Stimulated activated naive B cell treated with anti-CD40 and anti-IgM and Interleukin-4, amounts not matched to agents 10 μg/mL and 1 μg/mL and 100 μg/mL, for 72 hours (primary cell): ENCODE measurements around the gene ARHGEF10L.

Source experiments
- ATAC-seq, 2 donors: fragments of 150-1000 bp; cut with Tn5 transposase; replicated peaks; 2 replicates each; pipeline ENCODE4 v1.10.0; 2021; ENCODE audit warnings: moderate library complexity in 1 of 2
- DNase-seq: peaks from one replicate; pipeline ENCODE4 v3.0.0; 2021
- H3K27ac Mint-ChIP-seq: one replicate; pipeline ENCODE4 v1.8.0; 2022; ENCODE audit warnings: mild to moderate bottlenecking, mixed read lengths
- H3K27me3 Mint-ChIP-seq, 2 donors: one replicate each; pipeline ENCODE4 v1.8.0; 2022; ENCODE audit warnings: mixed read lengths in 2 of 2
- H3K36me3 Mint-ChIP-seq, 2 donors: one replicate each; pipeline ENCODE4 v1.8.0; 2022; ENCODE audit warnings: mixed read lengths in 2 of 2, mild to moderate bottlenecking in 1 of 2
- H3K4me1 Mint-ChIP-seq, 2 donors: one replicate each; pipeline ENCODE4 v1.8.0; 2022; ENCODE audit warnings: mixed read lengths in 2 of 2, mild to moderate bottlenecking in 1 of 2
- H3K4me3 Mint-ChIP-seq, 2 donors: one replicate each; pipeline ENCODE4 v1.8.0; 2022; ENCODE audit warnings: mild to moderate bottlenecking in 2 of 2, mixed read lengths in 2 of 2, moderate library complexity in 1 of 2
- H3K9me3 Mint-ChIP-seq, 2 donors: one replicate each; pipeline ENCODE4 v1.8.0; 2022; ENCODE audit warnings: mixed read lengths in 2 of 2, mild to moderate bottlenecking in 1 of 2

The ARHGEF10L gene

DNA sequence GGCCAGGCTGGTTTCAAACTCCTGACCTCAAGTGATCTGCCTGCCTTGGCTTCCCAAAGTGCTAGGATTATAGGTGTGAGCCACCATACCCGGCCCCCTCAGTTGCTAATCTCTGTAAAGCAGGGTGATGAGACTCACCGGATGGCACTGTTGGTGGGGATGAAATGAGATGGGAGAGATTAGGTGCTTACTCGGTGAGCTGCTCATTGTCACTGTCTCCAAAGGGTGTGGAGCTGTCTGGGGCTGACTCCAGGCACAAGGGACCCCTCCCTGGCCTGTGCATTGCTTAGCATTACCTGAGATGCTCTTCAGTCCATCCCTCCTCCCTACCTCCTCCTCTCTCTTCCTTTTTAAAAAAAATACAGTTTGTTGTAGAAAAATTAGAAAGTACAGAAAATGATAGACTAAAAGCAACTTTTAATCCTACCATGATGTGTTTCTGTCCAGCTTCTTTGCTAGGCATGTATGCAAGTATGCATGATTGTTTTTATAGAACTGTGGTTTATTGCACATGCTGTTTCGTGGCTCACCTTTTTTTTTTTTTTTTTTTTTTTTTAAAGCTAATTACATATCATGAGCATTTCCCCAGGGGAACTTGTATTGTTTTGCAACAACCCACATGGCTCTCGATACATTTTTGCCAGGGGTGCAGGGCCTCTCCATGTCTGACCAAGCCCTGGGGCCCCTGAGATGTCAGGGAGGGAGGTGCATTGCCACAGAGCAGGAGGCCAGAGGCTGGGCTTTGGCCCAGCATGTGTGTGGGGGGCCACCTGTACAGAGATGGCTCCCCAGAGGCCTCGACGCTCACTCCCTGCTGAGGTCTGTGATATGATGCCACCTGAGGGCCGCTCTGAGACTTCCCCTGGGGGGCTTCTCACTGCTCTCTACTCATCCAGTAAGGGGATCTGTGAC, 55.4 kb downstream of the ARHGEF10L start:
- ATAC-seq (no peak), DNase-seq (no peak)
- no peaks in the 10 kb centered on the region for H3K9me3 Mint-ChIP-seq
- H3K4me3 Mint-ChIP-seq, result no peak overlapping the region
- no peaks in the 10 kb centered on the region for H3K4me1 Mint-ChIP-seq
- H3K27ac Mint-ChIP-seq, result no peak overlapping the region
- no peaks in the 10 kb centered on the region for H3K36me3 Mint-ChIP-seq
- no peaks in the 10 kb centered on the region for H3K27me3 Mint-ChIP-seq

DNA sequence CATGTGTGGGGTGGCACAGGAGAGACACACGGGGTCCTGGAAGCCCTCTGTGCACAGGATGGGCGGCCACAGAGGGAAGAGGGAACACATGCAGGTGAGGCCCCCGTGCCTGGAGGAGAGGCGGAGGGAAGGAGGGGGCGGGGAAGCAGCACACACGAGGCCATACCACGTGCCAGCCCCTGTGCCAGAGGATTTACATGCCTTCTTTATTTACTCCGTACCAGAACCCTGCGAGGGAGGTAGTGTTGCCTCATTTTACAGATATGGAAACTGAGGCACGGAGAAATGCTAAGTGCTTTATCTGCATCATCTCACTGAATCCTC, 56.1 kb downstream of the ARHGEF10L start:
- Mint-ChIP-seq H3K9me3 (no peaks in the 10 kb centered on the region), H3K36me3 (no peaks in the 10 kb centered on the region), H3K27me3 (no peaks in the 10 kb centered on the region), H3K4me3 (no peak overlapping the region), H3K27ac (no peak overlapping the region), H3K4me1 (no peaks in the 10 kb centered on the region)
- ATAC-seq (no peak), DNase-seq (no peak)

DNA sequence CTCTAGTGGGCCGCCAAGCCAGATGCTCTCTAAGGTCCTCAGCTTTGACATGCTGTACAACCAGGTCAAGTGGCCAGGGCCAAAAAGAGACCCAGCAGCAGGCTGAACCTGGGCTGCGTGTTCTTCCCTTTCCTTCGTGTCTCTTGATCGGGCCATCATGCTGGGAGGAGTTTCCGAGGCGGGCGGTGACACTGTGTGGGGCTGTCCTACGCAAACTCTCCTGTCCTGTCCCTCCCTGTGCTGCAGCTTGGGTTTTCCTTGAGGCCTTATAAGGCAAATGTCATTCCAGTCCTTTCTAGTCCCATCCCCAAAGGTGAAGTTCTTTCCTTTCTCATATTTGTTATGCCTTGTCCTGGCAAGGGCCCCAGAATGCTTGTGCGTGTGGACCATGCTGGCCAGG, 56.7 kb downstream of the ARHGEF10L start:
- ATAC-seq, result no peak
- Mint-ChIP-seq H3K27ac (no peak overlapping the region), H3K4me1 (no peaks in the 10 kb centered on the region), H3K4me3 (no peak overlapping the region), H3K27me3 (peaks cover 0 to 2% of the 10 kb centered on the region in 2 donors), H3K36me3 (no peaks in the 10 kb centered on the region), H3K9me3 (no peaks in the 10 kb centered on the region)
- no peak for DNase-seq

DNA sequence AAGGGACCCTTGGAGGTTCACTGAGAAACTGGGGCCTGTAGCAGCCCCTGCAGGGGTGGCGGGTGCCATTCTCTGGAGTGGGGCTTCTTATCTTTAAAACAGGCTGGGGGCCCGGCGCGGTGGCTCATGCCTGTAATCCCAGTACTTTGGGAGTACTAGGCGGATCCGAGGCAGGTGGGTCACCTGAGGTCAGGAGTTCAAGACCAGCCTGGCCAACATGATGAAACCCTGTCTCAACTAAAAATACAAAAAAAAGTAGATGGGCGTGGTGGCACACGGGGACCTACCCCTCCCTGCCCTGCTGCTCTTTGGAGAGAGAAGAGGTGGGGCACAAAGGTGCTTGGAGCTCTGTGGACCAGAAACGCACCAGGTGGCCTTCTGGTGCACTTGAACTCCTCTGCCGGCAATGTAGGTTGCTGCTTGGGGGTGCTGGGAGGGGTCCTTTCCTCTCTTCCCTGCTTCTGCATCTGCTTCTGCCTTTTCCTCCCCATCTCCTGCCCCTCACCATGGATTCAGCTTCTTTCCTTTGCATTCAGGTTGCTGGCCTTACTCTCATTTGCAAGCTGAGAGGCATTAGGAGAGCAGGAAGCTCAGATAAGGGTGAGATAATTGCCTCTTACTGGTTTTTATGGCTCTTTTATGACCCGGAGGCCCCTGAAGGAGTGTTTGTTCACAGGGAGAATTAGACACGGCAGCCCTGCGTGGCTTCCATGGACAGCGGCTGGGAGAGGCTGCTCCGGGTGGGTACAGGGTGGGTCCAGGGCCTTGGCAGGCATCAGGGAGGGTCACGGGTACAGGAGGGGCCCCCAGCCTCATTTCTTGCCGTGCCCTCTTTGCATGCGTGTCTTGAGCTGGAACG, 57.4 kb downstream of the ARHGEF10L start:
- ATAC-seq (no peak), DNase-seq (no peak)
- Mint-ChIP-seq H3K4me3 (no peak overlapping the region), H3K27ac (no peak overlapping the region), H3K27me3 (peaks cover 0 to 5% of the 10 kb centered on the region in 2 donors), H3K4me1 (no peaks in the 10 kb centered on the region), H3K9me3 (no peaks in the 10 kb centered on the region), H3K36me3 (no peaks in the 10 kb centered on the region)

GRCh38 chr1:17597651-17598050, 58.2 kb downstream of the ARHGEF10L start:
- Mint-ChIP-seq H3K36me3 (no peaks in the 10 kb centered on the region), H3K4me3 (no peak overlapping the region), H3K4me1 (no peaks in the 10 kb centered on the region), H3K27me3 (peaks cover 6 to 10% of the 10 kb centered on the region in 2 donors), H3K27ac (no peak overlapping the region), H3K9me3 (no peaks in the 10 kb centered on the region)
- no peak for DNase-seq
- no peak for ATAC-seq

DNA sequence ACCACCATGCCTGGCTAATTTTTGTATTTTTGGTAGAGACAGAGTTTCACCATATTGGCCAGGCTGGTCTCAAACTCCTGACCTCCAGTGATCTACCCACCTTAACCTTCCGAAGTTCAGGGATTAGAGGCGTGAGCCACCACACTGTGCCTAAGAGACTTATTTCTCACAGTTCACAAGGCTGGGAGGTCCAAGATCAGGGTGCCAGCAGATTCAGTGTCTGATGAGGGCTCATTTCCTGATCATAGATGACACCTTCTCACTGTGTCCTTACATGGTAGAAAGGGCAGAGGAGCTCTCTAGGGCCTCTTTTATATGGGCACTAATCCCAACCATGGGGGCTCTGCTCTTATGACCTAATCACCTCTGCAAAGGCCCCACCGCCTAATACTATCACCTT, 58.8 kb downstream of the ARHGEF10L start:
- DNase-seq (no peak), ATAC-seq (no peak)
- no peak overlapping the region for H3K27ac Mint-ChIP-seq
- peaks cover 8 to 12% of the 10 kb centered on the region in 2 donors for H3K27me3 Mint-ChIP-seq
- H3K9me3 Mint-ChIP-seq, result no peaks in the 10 kb centered on the region
- H3K4me1 Mint-ChIP-seq, result no peaks in the 10 kb centered on the region
- H3K36me3 Mint-ChIP-seq, result no peaks in the 10 kb centered on the region
- no peak overlapping the region for H3K4me3 Mint-ChIP-seq

DNA sequence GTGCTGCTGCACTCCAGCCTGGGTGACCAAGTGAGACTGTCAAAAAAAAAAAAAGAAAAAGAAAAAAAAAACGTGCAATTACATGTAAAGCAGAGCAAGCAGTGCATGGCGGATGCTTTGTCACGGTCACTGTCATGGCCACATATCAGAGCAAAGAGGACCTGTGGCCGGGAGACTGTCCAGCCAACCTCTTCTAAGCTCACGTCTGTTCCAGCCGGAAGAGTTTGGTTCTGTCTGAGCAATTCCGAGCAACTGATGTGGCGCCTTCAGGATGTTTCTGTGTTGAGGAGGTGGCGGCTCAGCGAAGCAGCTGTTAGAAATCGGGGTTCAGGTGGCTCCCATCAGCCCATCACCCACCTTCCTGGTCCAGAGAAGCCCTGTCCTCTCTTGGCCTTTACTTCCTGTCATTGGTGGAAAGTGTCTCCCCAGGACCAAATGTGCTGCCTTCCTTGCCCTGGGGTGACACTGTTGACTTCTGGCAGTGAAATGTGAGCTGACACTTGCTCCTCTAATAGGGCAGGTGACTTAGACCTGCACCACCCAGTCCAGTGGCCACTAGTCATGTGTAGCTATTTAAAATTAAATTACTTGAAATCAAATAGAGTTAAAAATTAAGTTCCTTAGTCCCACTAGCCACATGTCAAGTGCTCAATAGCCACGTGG, 59.9 kb downstream of the ARHGEF10L start:
- H3K27ac Mint-ChIP-seq, result no peak overlapping the region
- H3K27me3 Mint-ChIP-seq, result peaks cover 8 to 18% of the 10 kb centered on the region in 2 donors
- no peaks in the 10 kb centered on the region for H3K4me1 Mint-ChIP-seq
- DNase-seq, result no peak
- no peak for ATAC-seq
- H3K36me3 Mint-ChIP-seq, result no peaks in the 10 kb centered on the region
- no peak overlapping the region for H3K4me3 Mint-ChIP-seq
- no peaks in the 10 kb centered on the region for H3K9me3 Mint-ChIP-seq

DNA sequence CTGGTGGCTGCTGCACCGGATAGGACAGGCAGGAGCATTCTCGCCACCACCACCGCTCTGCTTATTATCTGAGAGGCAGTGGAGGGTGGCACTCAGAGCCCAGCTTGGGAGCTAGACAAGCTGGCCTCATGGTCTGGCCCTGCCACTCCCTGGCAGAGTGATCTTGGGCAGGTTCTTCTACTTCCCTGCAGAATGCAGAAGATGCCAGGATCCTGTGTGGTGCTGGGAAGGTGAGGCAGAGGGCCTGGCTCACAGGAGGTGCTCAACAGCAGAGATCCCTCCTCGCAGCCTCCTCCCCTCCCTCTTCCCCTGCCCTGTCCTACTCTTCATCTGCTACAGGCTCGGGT, 60.4 kb downstream of the ARHGEF10L start:
- ATAC-seq (no peak), DNase-seq (no peak)
- Mint-ChIP-seq H3K27me3 (peaks cover 8 to 18% of the 10 kb centered on the region in 2 donors), H3K4me3 (no peak overlapping the region), H3K4me1 (no peaks in the 10 kb centered on the region), H3K36me3 (no peaks in the 10 kb centered on the region), H3K9me3 (no peaks in the 10 kb centered on the region), H3K27ac (no peak overlapping the region)

DNA sequence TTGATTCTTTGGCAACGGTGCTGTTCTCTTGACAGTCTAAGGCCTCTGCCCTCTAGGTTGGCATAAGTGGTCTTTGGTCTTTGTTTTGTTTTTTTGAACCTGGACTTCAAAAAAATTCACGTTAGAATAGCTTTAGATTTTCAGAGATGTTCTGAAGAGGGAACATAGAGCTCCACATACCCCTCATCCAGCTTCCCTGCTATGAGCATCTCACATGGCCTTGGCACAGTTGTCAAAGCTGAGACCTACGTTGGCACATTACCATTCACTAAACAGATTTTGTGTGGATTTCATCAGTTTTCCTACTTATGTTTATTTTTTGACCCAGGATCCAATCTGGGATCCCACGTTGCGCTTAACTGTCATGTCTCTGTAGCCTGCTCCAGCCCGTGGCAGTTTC, 60.8 kb downstream of the ARHGEF10L start:
- no peak for ATAC-seq
- H3K27me3 Mint-ChIP-seq, result peaks cover 8 to 18% of the 10 kb centered on the region in 2 donors
- H3K4me1 Mint-ChIP-seq, result no peaks in the 10 kb centered on the region
- H3K9me3 Mint-ChIP-seq, result no peaks in the 10 kb centered on the region
- H3K4me3 Mint-ChIP-seq, result no peak overlapping the region
- DNase-seq, result no peak
- H3K27ac Mint-ChIP-seq, result no peak overlapping the region
- H3K36me3 Mint-ChIP-seq, result no peaks in the 10 kb centered on the region

DNA sequence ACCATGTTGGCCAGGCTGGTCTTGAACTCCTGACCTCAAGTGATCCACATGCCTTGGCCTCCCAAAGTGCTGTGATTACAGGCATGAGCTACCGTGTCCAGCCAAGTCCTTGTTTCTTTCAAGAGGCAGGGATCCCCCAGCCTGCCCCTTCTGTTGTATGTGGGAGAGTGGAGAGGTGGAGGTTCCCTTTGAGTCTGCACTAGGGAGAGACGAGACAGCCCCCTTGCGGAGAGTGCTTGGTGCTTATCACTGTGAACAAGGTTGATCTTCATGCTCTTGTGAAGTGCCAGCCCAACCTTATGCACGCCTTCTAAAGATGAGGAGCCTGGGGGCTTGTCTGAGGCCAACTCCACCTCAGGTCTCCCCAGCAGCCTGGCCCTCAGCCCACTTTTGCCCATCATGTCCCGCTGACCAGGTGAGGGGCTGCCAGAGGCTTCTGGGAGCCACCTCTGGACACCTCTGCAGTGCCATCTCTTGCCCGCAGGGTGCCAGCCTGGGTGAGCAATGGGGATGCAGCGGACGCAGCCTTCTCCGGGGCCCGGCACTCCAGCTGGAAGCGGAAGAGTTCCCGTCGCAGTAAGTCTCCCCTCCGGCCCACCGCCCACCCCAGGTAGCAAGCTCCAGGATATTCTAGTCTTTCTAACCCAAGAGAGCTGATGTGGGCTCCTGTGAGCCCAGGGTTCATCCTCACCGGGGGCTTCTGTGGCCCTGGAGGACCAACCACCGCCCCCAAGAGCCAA, 62.3 kb downstream of the ARHGEF10L start:
- Mint-ChIP-seq H3K9me3 (no peaks in the 10 kb centered on the region), H3K27me3 (peaks cover 8 to 18% of the 10 kb centered on the region in 2 donors), H3K4me1 (no peaks in the 10 kb centered on the region), H3K36me3 (no peaks in the 10 kb centered on the region), H3K27ac (no peak overlapping the region), H3K4me3 (no peak overlapping the region)
- no peak for ATAC-seq
- no peak for DNase-seq

- ATAC-seq, result peak in 1 of 2 donors; percentile 10
- no peak overlapping the region for H3K4me3 Mint-ChIP-seq
Measured at GRCh38 chr1:17603091-17603841, 63.8 kb downstream of the ARHGEF10L start.

DNA sequence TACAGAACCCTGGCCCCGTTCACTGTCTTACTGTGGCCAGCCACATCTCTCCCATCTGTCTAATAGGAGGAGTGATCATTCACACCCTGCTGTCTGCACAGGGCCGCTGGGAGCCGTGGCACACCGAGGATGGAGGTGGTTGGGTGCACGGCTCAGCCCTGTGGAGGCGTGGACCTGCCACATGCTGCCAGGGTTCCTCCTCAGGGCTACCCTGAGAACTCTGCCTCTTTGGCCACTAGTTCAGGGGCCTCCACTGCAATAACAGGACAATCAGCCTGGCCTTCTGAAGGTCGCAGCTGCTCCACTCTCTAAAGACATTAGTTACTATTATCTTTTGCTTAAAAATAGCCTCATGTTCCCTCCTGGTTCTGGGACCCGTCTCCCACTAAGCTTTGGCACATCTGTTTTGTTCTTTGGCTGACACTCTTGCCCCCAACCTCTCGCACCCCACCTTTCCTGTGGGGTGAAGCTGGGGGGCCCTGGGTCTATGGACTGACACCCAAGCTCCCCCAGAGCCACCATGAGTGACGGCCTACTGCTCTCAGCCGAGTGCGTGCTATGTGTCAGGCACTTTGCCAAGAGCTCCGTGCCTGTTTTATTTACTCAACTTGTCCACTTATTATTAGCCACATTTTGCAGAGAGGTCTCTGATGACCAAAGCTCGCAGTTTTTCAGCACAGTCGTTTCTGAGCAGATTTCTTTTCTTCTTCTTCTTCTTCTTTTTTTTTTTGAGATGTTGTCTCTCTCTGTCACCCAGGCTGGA, 66.3 kb downstream of the ARHGEF10L start:
- no peak overlapping the region for H3K4me3 Mint-ChIP-seq
- ATAC-seq, result no peak
- H3K36me3 Mint-ChIP-seq, result no peaks in the 10 kb centered on the region
- no peak overlapping the region for H3K27ac Mint-ChIP-seq
- no peaks in the 10 kb centered on the region for H3K9me3 Mint-ChIP-seq
- H3K4me1 Mint-ChIP-seq, result no peaks in the 10 kb centered on the region
- no peak for DNase-seq
- H3K27me3 Mint-ChIP-seq, result peaks cover 8 to 18% of the 10 kb centered on the region in 2 donors

More at GRCh38 chr1:17603091-17603841, 63.8 kb downstream of the ARHGEF10L start:
- no peak for DNase-seq
- Mint-ChIP-seq H3K4me1 (no peaks in the 10 kb centered on the region), H3K27me3 (peaks cover 8 to 18% of the 10 kb centered on the region in 2 donors), H3K36me3 (no peaks in the 10 kb centered on the region), H3K27ac (no peak overlapping the region), H3K9me3 (no peaks in the 10 kb centered on the region)
